Measurements from ENCODE around the gene SMYD1. TPM values are rescaled to one million over a fixed set of nuclear protein-coding genes. Genes with fewer than 3 reads are reported as not detected.

Gene SMYD1
- total and polyA plus RNA-seq, 10 of the 15 experiments (the other 5 are each of a cell fraction or from before 2014, with no cell fraction given) = 0.09 TPM; not detected in 9

DNA sequence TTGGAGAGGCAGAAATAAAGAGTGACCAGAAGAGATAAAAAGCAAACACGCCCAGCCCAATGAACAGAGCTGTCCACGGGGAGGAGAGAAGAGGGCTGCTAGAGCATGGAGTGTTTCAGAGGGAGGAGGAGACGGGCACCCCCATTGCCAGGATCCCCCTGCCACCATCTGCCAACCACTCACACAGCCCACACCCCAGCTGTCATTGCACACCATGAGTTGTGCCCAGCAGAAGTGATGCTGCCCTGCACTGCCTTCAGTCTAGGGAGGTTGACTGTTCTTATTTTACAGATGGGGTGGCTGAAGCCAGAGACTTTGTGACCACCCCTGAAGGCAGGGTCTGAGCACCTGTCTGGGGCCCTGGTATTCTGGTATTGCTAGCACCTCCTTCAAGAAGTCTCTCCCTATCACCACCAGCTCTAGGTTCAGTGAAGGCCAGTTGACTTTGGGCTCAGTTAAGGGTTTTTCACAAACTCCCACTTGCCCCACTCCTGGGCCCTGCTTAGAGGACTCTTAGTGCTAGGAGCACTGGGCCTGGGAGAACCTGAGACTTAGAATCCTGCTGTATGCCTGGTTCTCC, 57.8 kb downstream of the SMYD1 start:
- ChIA-PET SMC1A (ENCODE audit: uncharacterized antibody, unreplicated experiment) (interaction anchor here (0.6 kb wide), 1 partner anchor 9 kb away, joined by 3 read pairs; no protein-coding TSS in a partner anchor), POLR2A (no interaction called here), RAD21 (ENCODE audit: unreplicated experiment) (no interaction called here), CTCF (no interaction called here)
- Histone ChIP-seq H3K36me3 (ENCODE audit: control insufficient read depth in 2 of 2, insufficient read depth in 2 of 2, low read length in 1 of 2) (no peaks in the 10 kb centered on the region), H2AFZ (ENCODE audit: control insufficient read depth, low read depth, low read length) (no peak overlapping the region), H3K4me3 (no peak overlapping the region), H4K20me1 (ENCODE audit: control insufficient read depth, insufficient read depth) (no peaks in the 10 kb centered on the region), H3K27me3 (replicated peaks in 1 of 2; ENCODE audit: control insufficient read depth in 2 of 2, insufficient read depth in 2 of 2, low read length in 1 of 2) (no peaks in the 10 kb centered on the region; a peak in 1 of 4 replicates), H3K9ac (ENCODE audit: control insufficient read depth, insufficient read depth, low read length) (no peak overlapping the region), H3K4me1 (ENCODE audit: control insufficient read depth, insufficient read depth, low read length) (no peaks in the 10 kb centered on the region), H3K79me2 (ENCODE audit: control insufficient read depth, insufficient read depth, low read length) (no peaks in the 10 kb centered on the region), H3K4me2 (ENCODE audit: control insufficient read depth, insufficient read depth) (no peak overlapping the region), H3K27ac (ENCODE audit: control insufficient read depth, insufficient read depth) (no peak overlapping the region), H3K9me3 (replicated peaks; ENCODE audit: control insufficient read depth, insufficient read depth, low read length) (no peaks in the 10 kb centered on the region)
- TF ChIP-seq RB1 (IDR thresholded peaks at IDR 0.05; ENCODE audit: borderline replicate concordance) (no peak), MYC (IDR thresholded peaks at IDR 0.05; ENCODE audit: insufficient read depth, insufficient read length, insufficient replicate concordance, low read length, severe bottlenecking) (no peak)
- BruUV-seq (replicated peaks) = no TSS peak
- FAIRE-seq = no peak
- ATAC-seq = no peak
- no peak for DNase-seq (ENCODE audit: low read depth, low spot score)
- in situ Hi-C loops (cut with MboI) (no loop called here), intact Hi-C loops (cut with micrococcal nuclease; ENCODE audit: unreplicated experiment) (no loop called here)
- 4% methylated on average over 3 of the region's 3 CpGs for WGBS (ENCODE audit: insufficient coverage, insufficient replicate concordance, low lambda C conversion rate, missing lambda C conversion rate)

DNA sequence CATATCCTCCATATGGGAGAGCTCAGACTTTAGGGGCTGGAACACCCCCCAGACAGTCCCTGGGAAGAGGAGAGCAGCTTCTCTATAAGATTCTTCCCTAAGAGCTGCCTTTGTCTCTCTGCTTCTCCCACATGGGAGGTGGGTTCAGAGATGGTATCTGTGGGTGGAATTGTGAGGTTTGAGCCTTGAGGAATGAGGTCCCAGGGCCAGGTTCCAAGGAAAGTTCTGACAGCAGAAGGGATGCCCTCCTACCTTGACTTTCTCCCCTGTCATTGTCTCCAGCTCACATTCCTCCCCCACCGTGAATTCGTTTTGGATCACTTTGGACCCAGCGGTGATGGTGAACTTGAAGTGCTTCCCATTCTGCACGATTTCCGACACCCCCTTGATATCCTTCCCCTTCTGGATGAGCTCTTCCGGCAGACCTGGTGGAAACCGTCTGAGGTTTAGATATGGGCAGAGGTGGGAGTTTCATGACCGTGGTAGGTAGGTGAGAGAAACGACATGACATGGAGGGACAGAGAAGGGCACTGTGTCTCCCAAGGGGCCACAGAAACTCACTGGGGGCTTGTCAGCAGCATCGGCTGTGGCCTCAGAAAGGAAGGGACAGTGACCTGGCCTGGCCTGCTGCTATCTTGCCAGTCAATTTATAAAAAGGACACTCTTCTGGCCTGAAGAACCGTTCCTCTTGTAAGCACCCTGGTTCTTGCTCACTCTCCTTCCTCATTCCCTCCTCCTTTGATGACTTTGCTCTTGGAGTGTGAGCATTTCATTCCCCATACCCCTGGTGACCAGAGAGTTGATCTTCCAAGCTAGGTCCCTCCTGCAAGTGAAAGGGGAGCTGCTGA, 58.5 kb downstream of the SMYD1 start:
- ATAC-seq (no peak), DNase-seq (ENCODE audit: low read depth, low spot score) (no peak), FAIRE-seq (no peak)
- CTCF ChIA-PET = no interaction called here
- Histone ChIP-seq H3K9me3 (replicated peaks; ENCODE audit: control insufficient read depth, insufficient read depth, low read length) (no peaks in the 10 kb centered on the region), H2AFZ (ENCODE audit: control insufficient read depth, low read depth, low read length) (no peak overlapping the region), H3K27me3 (replicated peaks in 1 of 2; ENCODE audit: control insufficient read depth in 2 of 2, insufficient read depth in 2 of 2, low read length in 1 of 2) (no peaks in the 10 kb centered on the region; a peak in 2 of 4 replicates), H3K27ac (ENCODE audit: control insufficient read depth, insufficient read depth) (no peak overlapping the region), H3K9ac (ENCODE audit: control insufficient read depth, insufficient read depth, low read length) (no peak overlapping the region), H3K79me2 (ENCODE audit: control insufficient read depth, insufficient read depth, low read length) (no peaks in the 10 kb centered on the region), H4K20me1 (ENCODE audit: control insufficient read depth, insufficient read depth) (no peaks in the 10 kb centered on the region), H3K4me3 (no peak overlapping the region), H3K4me2 (ENCODE audit: control insufficient read depth, insufficient read depth) (no peak overlapping the region), H3K4me1 (ENCODE audit: control insufficient read depth, insufficient read depth, low read length) (no peaks in the 10 kb centered on the region), H3K36me3 (ENCODE audit: control insufficient read depth in 2 of 2, insufficient read depth in 2 of 2, low read length in 1 of 2) (no peaks in the 10 kb centered on the region)
- in situ Hi-C loops (cut with MboI) = no loop called here
- intact Hi-C loops (cut with micrococcal nuclease; ENCODE audit: unreplicated experiment) = no loop called here
- RAD21 ChIA-PET (ENCODE audit: unreplicated experiment) = no interaction called here
- WGBS (ENCODE audit: insufficient coverage, insufficient replicate concordance, low lambda C conversion rate, missing lambda C conversion rate) = 29% methylated on average over 11 of the region's 11 CpGs
- BruUV-seq (replicated peaks) = no TSS peak
- SMC1A ChIA-PET (ENCODE audit: uncharacterized antibody, unreplicated experiment) = interaction anchor here (0.6 kb wide), 1 partner anchor 8 kb away, joined by 3 read pairs; no protein-coding TSS in a partner anchor
- TF ChIP-seq PAX8 (IDR thresholded peaks at IDR 0.05) = no peak
- TF ChIP-seq BACH1 (IDR thresholded peaks at IDR 0.05; ENCODE audit: borderline replicate concordance) = no peak
- no peak for TF ChIP-seq BCL11A (IDR thresholded peaks at IDR 0.05; ENCODE audit: low read depth, low read length)
- no peak for TF ChIP-seq POLR2AphosphoS2 (IDR thresholded peaks at IDR 0.05; ENCODE audit: low read depth, low read length)
- TF ChIP-seq EZH2 (IDR thresholded peaks at IDR 0.05; ENCODE audit: borderline replicate concordance, control insufficient read depth, low read depth, low read length) = no peak
- no peak for TF ChIP-seq CBX3 (IDR thresholded peaks at IDR 0.05; ENCODE audit: borderline replicate concordance, low read depth)
- no peak for TF ChIP-seq CREM (IDR thresholded peaks at IDR 0.05; ENCODE audit: low read depth)
- no peak for TF ChIP-seq KAT2A (conservative IDR thresholded peaks at IDR 0.05; ENCODE audit: control insufficient read depth, low read depth, low read length)
- no peak for TF ChIP-seq PML (IDR thresholded peaks at IDR 0.05; ENCODE audit: low read length)
- no peak for TF ChIP-seq IRF4 (IDR thresholded peaks at IDR 0.05; ENCODE audit: low read depth, low read length)
- POLR2A ChIA-PET = no interaction called here

All from GM12878 (cell line).